ENCODE measurements around the gene PLCL2. TPM values are rescaled to one million over a fixed set of nuclear protein-coding genes. Genes with fewer than 3 reads are reported as not detected.

Gene PLCL2
- total and polyA plus RNA-seq, 10 of the 15 experiments (the other 5 are each of a cell fraction or from before 2014, with no cell fraction given), result 7.5 to 37.3 (median 21.7) TPM

- TF ChIP-seq IRF5 (IDR thresholded peaks at IDR 0.05; ENCODE audit: borderline replicate concordance), result no peak
- no peak for TF ChIP-seq ZBTB4 (CRISPR knock-in tag; IDR thresholded peaks at IDR 0.05)
- no peak; the same call in 1 of the 2 replicates for TF ChIP-seq RB1 (IDR thresholded peaks at IDR 0.05; ENCODE audit: borderline replicate concordance)
- TF ChIP-seq ZBED1 (IDR thresholded peaks at IDR 0.05; ENCODE audit: borderline replicate concordance), result peak; percentile 88
- peak; percentile 97 for TF ChIP-seq MEF2B (IDR thresholded peaks at IDR 0.05; ENCODE audit: partially characterized antibody, poor library complexity, severe bottlenecking)
- TF ChIP-seq PRDM15 (CRISPR knock-in tag; IDR thresholded peaks at IDR 0.05), result no peak
- TF ChIP-seq RCOR1 (conservative IDR thresholded peaks at IDR 0.05; ENCODE audit: low read depth, low read length), result peak; percentile 93
- no peak for TF ChIP-seq KDM1A (IDR thresholded peaks at IDR 0.05; ENCODE audit: borderline replicate concordance)
- no peak for TF ChIP-seq PBX3 (IDR thresholded peaks at IDR 0.05; ENCODE audit: insufficient replicate concordance, low read depth, low read length)
- no peak for TF ChIP-seq CHD4 (IDR thresholded peaks at IDR 0.05)
- TF ChIP-seq MEF2A (IDR thresholded peaks at IDR 0.05; ENCODE audit: insufficient read depth, low read depth, low read length), result peak; percentile 100
- no peak; the same call in 1 of the 2 replicates for TF ChIP-seq SMC3 (IDR thresholded peaks at IDR 0.05; ENCODE audit: borderline replicate concordance, low read length)
- peak; percentile 86 for TF ChIP-seq JUNB (IDR thresholded peaks at IDR 0.05)
- peak; percentile 70; the same call in 2 of the 3 replicates for TF ChIP-seq POU2F2 (IDR thresholded peaks at IDR 0.05; ENCODE audit: borderline replicate concordance, low read depth, low read length)
- no peak for TF ChIP-seq ZSCAN29 (IDR thresholded peaks at IDR 0.05)
- TF ChIP-seq KLF5 (IDR thresholded peaks at IDR 0.05; ENCODE audit: partially characterized antibody), result no peak
- 0 out of 2 replicates have a peak, but pooled peaks have one; percentile 87 for TF ChIP-seq CBX5 (IDR thresholded peaks at IDR 0.05; ENCODE audit: low read depth)
Observed at GRCh38 chr3:16912400-16913263, 27.9 kb downstream of the PLCL2 start (continued).

All from GM12878 (cell line).